IMR-90 (cell line): ENCODE results near the gene MBOAT2. TPM values are rescaled to one million over a fixed set of nuclear protein-coding genes. Genes with fewer than 3 reads are reported as not detected.

Source experiments
- ATAC-seq: fragments of 200-7000 bp; cut with Tn5 transposase; 2 replicates; pipeline ENCODE4 v1.9.1; 2020; ENCODE audit warnings: low read depth, mild to moderate bottlenecking, moderate library complexity
- BruUV-seq: library from RNA; stranded (reverse); fragments of 400-500 nt; replicated peaks from 2 replicates; lab custom pipeline; 2021; lab: Mats Ljungman, UMichigan
- CTCF ChIA-PET: fragments of 300-600 bp; formaldehyde crosslinking; extraction: SDS; loops from one replicate; lab custom pipeline; 2021; ENCODE audit warnings: antibody characterized with exemption; lab: Yijun Ruan, JAX
- POLR2A ChIA-PET: fragments of 300-600 bp; sonication (Branson Sonifier 250); formaldehyde crosslinking; loops from one replicate; lab custom pipeline; 2022; ENCODE audit warnings: antibody characterized with exemption; ENCODE audit not compliant: unreplicated experiment; lab: Charles Lee
- DNase-seq: peaks from one replicate; pipeline ENCODE4 v3.0.0; 2013
- H2AFZ ChIP-seq: replicated peaks from 2 replicates; pipeline ENCODE3; 2013; ENCODE audit warnings: low read length, mild to moderate bottlenecking; ENCODE audit not compliant: poor library complexity
- H2AK5ac ChIP-seq: 2 replicates; pipeline ENCODE4 v1.6.1; 2013; ENCODE audit warnings: low read depth, low read length, inconsistent platforms
- H2AK9ac ChIP-seq: replicated peaks from 2 replicates; pipeline ENCODE3; 2013; ENCODE audit warnings: mild to moderate bottlenecking, low read depth, low read length, moderate library complexity; ENCODE audit not compliant: poor library complexity
- H2BK120ac ChIP-seq: 2 replicates; pipeline ENCODE4 v1.6.1; 2013; ENCODE audit warnings: low read depth, low read length, inconsistent platforms
- H2BK15ac ChIP-seq: 3 replicates; pipeline ENCODE4 v1.6.1; 2013; ENCODE audit warnings: low read depth, low read length, inconsistent platforms
- H2BK20ac ChIP-seq: 2 replicates; pipeline ENCODE4 v1.6.1; 2013; ENCODE audit warnings: low read depth, mild to moderate bottlenecking, inconsistent platforms, low read length, moderate library complexity
- H2BK5ac ChIP-seq: 2 replicates; pipeline ENCODE4 v1.6.1; 2013; ENCODE audit warnings: mild to moderate bottlenecking, low read depth, low read length, inconsistent platforms; ENCODE audit not compliant: poor library complexity, severe bottlenecking
- H3K14ac ChIP-seq: replicated peaks from 2 replicates; pipeline ENCODE4 v1.6.1; 2013; ENCODE audit warnings: low read depth, low read length, inconsistent platforms
- H3K18ac ChIP-seq: 2 replicates; pipeline ENCODE4 v1.6.1; 2013; ENCODE audit warnings: low read depth, low read length, control low read depth
- H3K23ac ChIP-seq: 2 replicates; pipeline ENCODE4 v1.6.1; 2013; ENCODE audit warnings: low read depth, low read length, inconsistent platforms
- H3K27ac ChIP-seq: 2 replicates; pipeline ENCODE4 v1.5.1; 2013; ENCODE audit warnings: mild to moderate bottlenecking, control low read depth, low read length; ENCODE audit not compliant: insufficient read depth
- H3K27me3 ChIP-seq: 2 replicates; pipeline ENCODE4 v1.6.1; 2013; ENCODE audit warnings: low read length; ENCODE audit not compliant: control insufficient read depth, insufficient read depth
- H3K36me3 ChIP-seq: 2 replicates; pipeline ENCODE4 v1.6.1; 2013; ENCODE audit warnings: low read length, mixed read lengths; ENCODE audit not compliant: control insufficient read depth, insufficient read depth
- H3K4ac ChIP-seq: 2 replicates; pipeline ENCODE4 v1.6.1; 2013; ENCODE audit warnings: low read depth, low read length, inconsistent platforms
- H3K4me1 ChIP-seq: 2 replicates; pipeline ENCODE4 v1.6.1; 2013; ENCODE audit warnings: low read length, mixed read lengths; ENCODE audit not compliant: control insufficient read depth, insufficient read depth
- H3K4me2 ChIP-seq: 2 replicates; pipeline ENCODE4 v1.6.1; 2013; ENCODE audit warnings: low read depth, mild to moderate bottlenecking, control low read depth, low read length, moderate library complexity
- H3K4me3 ChIP-seq: 2 replicates; pipeline ENCODE4 v1.5.1; 2013; ENCODE audit warnings: low read depth, mild to moderate bottlenecking, control low read depth, low read length, moderate library complexity; ENCODE audit not compliant: insufficient read depth
- H3K56ac ChIP-seq: 2 replicates; pipeline ENCODE4 v1.6.1; 2013; ENCODE audit warnings: low read length, inconsistent platforms; ENCODE audit not compliant: insufficient read depth; ENCODE audit errors: extremely low read depth
- H3K79me1 ChIP-seq, 2 experiments: 2 replicates each; pipeline ENCODE4 v1.6.1; 2013; ENCODE audit warnings: low read length in 2 of 2, inconsistent platforms in 1 of 2, low read depth in 1 of 2
- H3K9ac ChIP-seq: 2 replicates; pipeline ENCODE4 v1.6.1; 2013; ENCODE audit warnings: low read depth, low read length, control low read depth
- H3K9me1 ChIP-seq: 2 replicates; pipeline ENCODE4 v1.6.1; 2013; ENCODE audit warnings: low read length, inconsistent platforms; ENCODE audit not compliant: insufficient read depth
- H3K9me3 ChIP-seq: 2 replicates; pipeline ENCODE4 v1.6.1; 2013; ENCODE audit warnings: low read length; ENCODE audit not compliant: control insufficient read depth, insufficient read depth
- H4K20me1 ChIP-seq: 2 replicates; pipeline ENCODE4 v1.6.1; 2013; ENCODE audit warnings: low read length, inconsistent platforms; ENCODE audit not compliant: insufficient read depth
- H4K5ac ChIP-seq: 2 replicates; pipeline ENCODE4 v1.6.1; 2013; ENCODE audit warnings: mild to moderate bottlenecking, low read depth, low read length, control low read depth
- H4K8ac ChIP-seq, 2 experiments: 2 replicates each; pipeline ENCODE4 v1.6.1; 2013; ENCODE audit warnings: low read depth in 2 of 2, low read length in 2 of 2, control low read depth in 1 of 2, inconsistent platforms in 1 of 2
- H4K91ac ChIP-seq: 2 replicates; pipeline ENCODE4 v1.6.1; 2013; ENCODE audit warnings: low read depth, low read length, inconsistent platforms; ENCODE audit not compliant: insufficient read depth
- BHLHE40 ChIP-seq: fragments of 150-350 bp; IDR thresholded peaks from 2 replicates; pipeline ENCODE4 v1.6.1; 2016; ENCODE audit warnings: mild to moderate bottlenecking, low read depth, low read length
- CEBPB ChIP-seq: IDR thresholded peaks from 2 replicates; pipeline ENCODE4 v1.6.1; 2012; ENCODE audit warnings: low read depth, low read length, improper control_type of control experiment
- CHD1 ChIP-seq: IDR thresholded peaks from 2 replicates; pipeline ENCODE4 v1.6.1; 2012; ENCODE audit warnings: low read depth, low read length, improper control_type of control experiment
- FOS ChIP-seq: fragments of 150-350 bp; IDR thresholded peaks from 2 replicates; pipeline ENCODE4 v1.6.1; 2016; ENCODE audit warnings: low read depth, low read length
- MAFK ChIP-seq: IDR thresholded peaks from 2 replicates; pipeline ENCODE4 v1.6.1; 2012; ENCODE audit warnings: low read depth, low read length, improper control_type of control experiment
- MAZ ChIP-seq: IDR thresholded peaks from 2 replicates; pipeline ENCODE4 v1.6.1; 2012; ENCODE audit warnings: low read depth, mild to moderate bottlenecking, low read length, improper control_type of control experiment, moderate library complexity, borderline replicate concordance
- MXI1 ChIP-seq: IDR thresholded peaks from 2 replicates; pipeline ENCODE4 v1.6.1; 2012; ENCODE audit warnings: low read depth, mild to moderate bottlenecking, low read length, moderate library complexity, borderline replicate concordance
- NFE2L2 ChIP-seq: fragments of 150-350 bp; IDR thresholded peaks from 2 replicates; pipeline ENCODE4 v1.6.1; 2016; ENCODE audit warnings: low read depth, mild to moderate bottlenecking, low read length
- RAD21 ChIP-seq: IDR thresholded peaks from 2 replicates; pipeline ENCODE4 v1.6.1; 2012; ENCODE audit warnings: low read length, improper control_type of control experiment
- RCOR1 ChIP-seq: IDR thresholded peaks from 2 replicates; pipeline ENCODE4 v1.6.1; 2012; ENCODE audit warnings: mild to moderate bottlenecking, low read length, improper control_type of control experiment; ENCODE audit not compliant: insufficient replicate concordance
- SMC3 ChIP-seq: fragments of 150-350 bp; IDR thresholded peaks from 2 replicates; pipeline ENCODE4 v1.6.1; 2016; ENCODE audit warnings: low read depth, mild to moderate bottlenecking, antibody characterized with exemption, low read length, moderate library complexity
- WGBS, 2 experiments: methylation state at CpG; one replicate each; pipeline versions ENCODE4 v1.1.5 to v1.1.7; 2013; ENCODE audit warnings: missing lambda C conversion rate in 2 of 2; ENCODE audit not compliant: insufficient read length in 1 of 2; ENCODE audit errors: extremely low coverage in 2 of 2; 5-methylcytosine and 5-hydroxymethylcytosine counted together
- dilution Hi-C: fragments of 300-500 bp; cut with HindIII; formaldehyde crosslinking; loops from one replicate; pipeline ENCODE4 v1.14.3; 2018; ENCODE audit warnings: low sequenced_read_pairs; ENCODE audit not compliant: unreplicated experiment
- in situ Hi-C: fragments of 300-500 bp; cut with MboI; formaldehyde crosslinking; loops from 3 replicates; pipeline ENCODE4 v1.14.3; 2019; ENCODE audit warnings: low sequenced_read_pairs, inconsistent platforms, mixed read lengths
- intact Hi-C: fragments of 100-400 bp; cut with micrococcal nuclease; formaldehyde crosslinking; loops from 2 replicates; pipeline ENCODE4 v1.10.0; 2022
- polyA plus RNA-seq, 3 experiments: library from polyadenylated mRNA; depleted of rRNA; stranded (reverse); fragments of >200 nt; gene quantifications; 2 replicates each; pipeline ENCODE4 v1.2.3, GENCODE V29; 2012; ENCODE audit warnings: low replicate concordance in 1 of 3
- total RNA-seq: library from RNA; depleted of rRNA; stranded (reverse); fragments of >200 nt; gene quantifications from 2 replicates; pipeline ENCODE4 v1.2.3, GENCODE V29; 2012
- TF ChIP-seq, protein P1 (sequence below): fragments of 150-350 bp; IDR thresholded peaks from 2 replicates; pipeline ENCODE4 v1.6.1; 2017; ENCODE audit warnings: mild to moderate bottlenecking, antibody characterized with exemption, low read length, low read depth
- TF ChIP-seq, protein P2 (sequence below): conservative IDR thresholded peaks from 2 replicates; pipeline ENCODE4 v1.5.1; 2012; ENCODE audit warnings: mild to moderate bottlenecking, low read depth, low read length, improper control_type of control experiment

The MBOAT2 gene
- total and polyA plus RNA-seq, 2 of the 4 experiments (the other 2 are of a cell fraction) = 33.9 to 102 TPM

DNA sequence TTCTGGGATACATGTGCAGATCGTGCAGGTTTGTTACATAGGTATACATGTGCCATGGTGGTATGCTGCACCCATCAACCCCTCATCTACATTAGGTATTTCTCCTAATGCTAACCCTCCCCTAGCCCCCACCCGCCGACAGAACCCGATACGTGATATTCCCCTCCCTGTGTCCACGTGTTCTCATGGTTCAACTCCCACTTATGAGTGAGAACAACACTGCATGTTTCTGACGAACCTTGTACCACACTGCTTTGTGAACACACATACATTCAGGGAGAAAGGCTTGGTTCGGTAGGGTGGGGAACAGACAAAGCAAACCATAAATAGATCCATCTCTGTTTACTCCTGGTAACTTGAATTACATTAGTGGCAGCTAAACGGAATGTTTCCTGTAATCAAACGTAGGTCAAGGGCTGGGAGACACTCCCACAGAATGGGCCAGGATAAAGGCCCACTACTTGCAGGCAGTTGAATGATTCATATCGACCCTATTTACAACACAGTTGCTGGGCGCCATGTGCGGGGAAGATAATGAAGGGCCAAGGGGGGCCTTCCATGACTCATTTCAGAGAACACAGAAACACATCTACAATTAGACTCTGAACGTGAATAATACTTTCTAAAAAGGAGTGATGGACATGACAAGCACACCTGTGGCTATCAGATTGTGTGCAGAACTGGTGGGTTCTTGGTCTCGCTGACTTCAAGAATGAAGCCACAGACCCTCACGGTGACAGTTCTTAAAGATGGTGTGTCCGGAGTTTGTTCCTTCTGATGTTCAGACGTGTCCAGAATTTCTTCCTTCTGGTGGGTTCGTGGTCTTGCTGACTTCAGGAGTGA is 109.3 kb downstream of the MBOAT2 start (continued):
- TF ChIP-seq, protein P1, sequence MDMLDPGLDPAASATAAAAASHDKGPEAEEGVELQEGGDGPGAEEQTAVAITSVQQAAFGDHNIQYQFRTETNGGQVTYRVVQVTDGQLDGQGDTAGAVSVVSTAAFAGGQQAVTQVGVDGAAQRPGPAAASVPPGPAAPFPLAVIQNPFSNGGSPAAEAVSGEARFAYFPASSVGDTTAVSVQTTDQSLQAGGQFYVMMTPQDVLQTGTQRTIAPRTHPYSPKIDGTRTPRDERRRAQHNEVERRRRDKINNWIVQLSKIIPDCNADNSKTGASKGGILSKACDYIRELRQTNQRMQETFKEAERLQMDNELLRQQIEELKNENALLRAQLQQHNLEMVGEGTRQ = no peak

DNA sequence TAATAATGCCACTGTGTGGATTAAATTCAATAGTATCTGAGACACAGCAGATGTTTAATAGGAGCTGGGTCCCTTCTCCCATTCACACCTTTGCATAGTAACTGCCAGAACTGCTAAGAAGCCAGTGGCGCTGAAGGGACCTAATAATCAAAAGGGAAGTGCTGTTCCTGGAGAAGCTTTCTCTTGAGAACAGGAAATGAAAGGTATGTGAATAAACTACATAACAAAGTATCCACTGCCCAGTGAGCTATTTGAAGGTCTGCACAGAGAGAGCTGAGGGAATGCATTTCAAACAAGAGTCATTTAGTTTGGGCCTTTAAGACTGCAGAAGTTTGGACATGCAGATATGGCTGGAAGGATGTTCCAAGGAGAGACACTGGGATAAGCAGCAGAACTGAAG is 110.0 kb downstream of the MBOAT2 start:
- Histone ChIP-seq H2AFZ (no peak overlapping the region), H3K56ac (no peak overlapping the region), H4K20me1 (no peaks in the 10 kb centered on the region), H2BK15ac (no peak overlapping the region), H3K27me3 (no peaks in the 10 kb centered on the region), H3K14ac (no peak overlapping the region), H3K9me1 (0 out of 2 replicates have a peak, but pooled peaks cover 3% of the 10 kb centered on the region), H3K9ac (no peak overlapping the region), H4K91ac (no peak overlapping the region), H2AK5ac (no peak overlapping the region), H3K4me2 (no peak overlapping the region), H3K36me3 (peaks cover 11% of the 10 kb centered on the region), H3K4me1 (no peaks in the 10 kb centered on the region), H2AK9ac (no peak overlapping the region), H3K4ac (no peak overlapping the region), H4K5ac (no peak overlapping the region), H3K9me3 (peaks cover 3% of the 10 kb centered on the region), H4K8ac (no peak overlapping the region), H3K79me1 (peaks cover 0 to 7% of the 10 kb centered on the region in 2 experiments; a peak in 3 of 4 replicates), H2BK120ac (no peak overlapping the region), H3K27ac (no peak overlapping the region), H2BK20ac (no peak overlapping the region), H3K18ac (no peak overlapping the region), H2BK5ac (no peak overlapping the region), H3K23ac (no peak overlapping the region), H3K4me3 (no peak overlapping the region)
- ChIA-PET CTCF (interaction anchor here (0.7 kb wide), 1 partner anchor 11 kb away, joined by 3 read pairs; no protein-coding TSS in a partner anchor), POLR2A (no interaction called here)
- in situ Hi-C loops (no loop called here), dilution Hi-C loops (no loop called here), intact Hi-C loops (no loop called here)
- no CpG with 5 or more reads among the region's 1 CpG for WGBS, 2 experiments
- ATAC-seq = no peak
- no peak for DNase-seq
- BruUV-seq = no TSS peak
- no peak for TF ChIP-seq NFE2L2
- TF ChIP-seq RAD21 = no peak
- TF ChIP-seq MAZ = no peak
- no peak for TF ChIP-seq CEBPB
- TF ChIP-seq RCOR1 = no peak
- TF ChIP-seq, protein P2, sequence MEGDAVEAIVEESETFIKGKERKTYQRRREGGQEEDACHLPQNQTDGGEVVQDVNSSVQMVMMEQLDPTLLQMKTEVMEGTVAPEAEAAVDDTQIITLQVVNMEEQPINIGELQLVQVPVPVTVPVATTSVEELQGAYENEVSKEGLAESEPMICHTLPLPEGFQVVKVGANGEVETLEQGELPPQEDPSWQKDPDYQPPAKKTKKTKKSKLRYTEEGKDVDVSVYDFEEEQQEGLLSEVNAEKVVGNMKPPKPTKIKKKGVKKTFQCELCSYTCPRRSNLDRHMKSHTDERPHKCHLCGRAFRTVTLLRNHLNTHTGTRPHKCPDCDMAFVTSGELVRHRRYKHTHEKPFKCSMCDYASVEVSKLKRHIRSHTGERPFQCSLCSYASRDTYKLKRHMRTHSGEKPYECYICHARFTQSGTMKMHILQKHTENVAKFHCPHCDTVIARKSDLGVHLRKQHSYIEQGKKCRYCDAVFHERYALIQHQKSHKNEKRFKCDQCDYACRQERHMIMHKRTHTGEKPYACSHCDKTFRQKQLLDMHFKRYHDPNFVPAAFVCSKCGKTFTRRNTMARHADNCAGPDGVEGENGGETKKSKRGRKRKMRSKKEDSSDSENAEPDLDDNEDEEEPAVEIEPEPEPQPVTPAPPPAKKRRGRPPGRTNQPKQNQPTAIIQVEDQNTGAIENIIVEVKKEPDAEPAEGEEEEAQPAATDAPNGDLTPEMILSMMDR = no peak
- no peak for TF ChIP-seq MXI1
- TF ChIP-seq FOS = no peak
- TF ChIP-seq, protein P1 = no peak
- no peak for TF ChIP-seq MAFK
- TF ChIP-seq CHD1 = no peak
- no peak for TF ChIP-seq BHLHE40
- TF ChIP-seq SMC3 = no peak
